NCI-H2227 (cell line): Measurements from ENCODE around the gene RIMS4.
A peak's percentile ranks its signal among the peaks of the same experiment; 100 is the strongest.

Experiments
- DNase-seq: peaks from one replicate; lab custom pipeline; 2025; ENCODE audit not compliant: unreplicated experiment; lab: John Stamatoyannopoulos, UW

RIMS4 gene

DNA sequence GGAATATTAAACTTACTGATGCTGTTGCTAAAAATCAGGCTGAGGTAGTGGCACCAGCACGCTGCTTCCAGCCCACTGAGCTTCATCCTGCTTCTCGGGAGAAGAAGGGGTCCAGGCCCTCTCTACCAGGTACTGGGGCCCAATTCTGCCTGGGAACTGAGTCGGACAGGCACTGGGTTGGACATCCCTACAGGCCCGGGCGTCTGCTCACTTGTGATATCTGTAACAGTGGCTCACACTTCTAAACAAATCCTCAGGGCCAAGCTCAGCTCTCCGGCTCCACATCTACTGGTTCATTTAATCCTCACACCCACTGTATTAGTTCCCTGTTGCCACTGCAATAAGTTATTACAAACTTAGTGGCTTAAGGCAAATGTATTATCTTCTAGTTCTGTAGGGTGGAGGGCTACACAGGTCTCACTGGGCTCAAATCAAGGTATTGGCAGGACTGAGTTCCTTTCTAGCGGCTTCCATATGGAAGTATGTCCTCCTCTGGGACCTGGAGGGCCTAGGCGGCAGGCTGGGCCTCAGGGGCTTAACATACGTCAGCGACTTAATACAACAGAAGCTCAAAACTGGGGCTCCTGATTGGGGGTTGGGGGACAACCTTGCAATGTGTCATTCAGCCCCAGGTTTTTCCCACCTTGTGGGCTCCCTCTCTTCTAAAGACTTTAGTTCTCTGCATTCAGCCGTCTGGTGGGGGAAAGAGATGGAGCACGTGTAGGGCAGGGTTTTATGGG, 66.3 kb downstream of the RIMS4 start:
- DNase-seq, result no peak

DNA sequence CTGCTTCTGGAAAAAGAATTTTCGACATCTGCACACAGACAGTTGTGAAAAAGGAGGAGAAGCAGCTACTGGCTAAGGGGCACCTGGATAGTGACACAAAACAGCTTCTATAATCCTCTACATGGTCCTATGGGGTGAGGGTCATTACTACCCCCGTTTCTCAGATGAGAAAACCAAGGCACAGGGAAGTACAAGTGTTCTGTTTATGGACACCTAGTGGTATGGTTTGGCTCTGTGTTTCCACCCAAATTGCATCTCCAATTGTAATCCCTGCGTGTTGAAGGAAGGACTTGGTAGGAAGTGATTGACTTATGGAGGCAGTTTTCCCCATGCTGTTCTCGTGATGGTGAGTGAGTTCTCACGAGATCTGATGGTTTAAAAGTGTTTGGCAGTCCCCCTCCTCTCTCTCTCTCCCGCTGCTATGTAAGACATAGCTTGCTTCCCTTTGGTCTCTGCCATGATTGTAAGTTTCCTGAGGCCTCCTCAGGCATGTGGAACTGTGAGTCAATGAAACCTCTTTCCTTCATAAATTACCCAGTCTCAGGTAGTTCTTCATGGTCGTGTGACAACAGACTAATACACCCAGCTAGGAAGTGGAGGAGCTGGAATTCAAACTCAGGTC, 67.2 kb downstream of the RIMS4 start:
- DNase-seq, result no peak

DNA sequence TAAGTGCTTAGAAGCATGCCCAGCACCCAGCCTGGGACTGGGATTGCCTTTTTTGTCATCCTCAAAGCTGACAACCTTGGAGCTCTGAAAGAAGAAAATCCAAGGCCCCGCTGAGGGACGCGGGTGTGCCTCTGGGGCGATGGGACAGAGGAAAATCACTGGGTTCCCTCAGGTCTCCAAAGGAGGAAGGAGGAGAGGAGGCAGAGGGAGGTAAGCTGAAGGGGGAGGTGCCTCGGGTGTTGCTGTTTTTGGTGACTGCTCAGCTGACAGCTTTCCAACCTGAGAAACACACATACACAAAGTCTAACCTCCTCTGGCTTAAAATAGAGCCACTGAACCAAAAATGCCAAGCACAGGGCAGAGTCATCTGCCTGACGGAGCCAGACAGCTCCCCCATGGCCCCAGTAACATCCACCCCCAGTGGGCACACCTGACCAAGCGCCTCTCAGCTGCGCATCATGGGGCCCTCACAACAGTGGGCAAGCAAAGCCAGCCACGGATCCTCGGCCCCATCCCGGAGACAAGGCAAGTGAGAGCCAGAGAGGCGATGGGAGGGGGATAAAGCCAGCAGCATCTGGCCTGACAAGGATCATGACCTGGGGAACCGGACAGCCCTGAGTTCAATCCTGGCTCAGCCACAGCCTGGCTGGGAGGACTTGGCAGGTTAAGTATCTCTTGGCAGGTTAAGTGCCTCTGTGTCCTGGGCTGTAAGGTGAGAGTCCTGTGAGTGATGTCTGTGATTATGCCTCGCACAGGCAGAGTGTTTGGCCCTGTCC, 67.9 kb downstream of the RIMS4 start:
- no peak for DNase-seq

DNA sequence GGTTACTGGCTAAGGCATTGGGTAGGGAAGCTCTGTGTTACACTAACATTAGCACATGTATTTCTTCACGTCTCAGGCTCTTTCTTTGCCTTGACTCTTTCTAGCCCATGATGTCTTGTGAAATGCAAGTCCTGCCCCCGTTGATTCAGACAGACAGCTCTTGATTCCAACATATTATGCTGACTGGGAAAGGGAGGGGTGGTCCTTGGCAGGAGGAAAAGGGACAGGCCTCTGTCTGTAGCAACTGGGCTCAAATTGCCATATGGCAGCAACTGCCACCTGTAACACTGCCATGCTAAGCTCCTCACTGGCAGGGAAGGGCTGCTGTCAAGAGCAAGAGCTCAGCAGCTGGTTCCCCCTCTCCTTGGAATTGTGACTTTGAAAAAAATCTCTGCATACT, 70.4 kb downstream of the RIMS4 start:
- DNase-seq, result no peak

DNA sequence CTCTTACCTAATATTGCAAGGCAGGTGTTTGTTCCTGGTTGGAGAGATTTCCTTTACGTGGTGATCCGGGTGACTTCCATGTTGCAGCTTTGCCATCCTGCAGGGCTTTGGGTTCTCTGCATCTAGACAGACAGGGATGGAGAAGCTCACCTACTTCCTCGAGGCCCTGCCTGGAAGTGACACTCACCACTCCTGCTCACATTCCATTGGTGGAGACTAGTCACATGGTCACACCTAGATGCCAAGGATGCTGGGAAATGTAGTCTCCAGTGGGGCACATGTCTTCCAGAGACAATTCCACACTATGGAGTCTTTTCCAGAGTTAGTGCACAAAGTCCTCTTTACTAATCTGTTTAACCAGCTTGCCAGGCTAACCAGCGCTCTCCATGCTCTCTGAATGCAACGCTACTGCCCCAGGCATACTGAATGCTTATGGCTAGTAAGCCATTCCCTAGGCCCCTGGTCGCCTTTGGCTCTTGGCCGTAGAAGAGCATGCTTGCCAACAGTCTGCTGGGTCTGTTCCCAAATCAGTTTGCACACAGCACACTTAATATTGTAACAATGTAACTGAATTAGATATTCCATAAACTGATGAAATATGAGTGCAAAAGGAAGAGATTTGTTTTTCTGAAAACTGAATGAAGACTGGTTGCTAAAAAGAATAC, 71.4 kb downstream of the RIMS4 start:
- DNase-seq, result peak; percentile 95

DNA sequence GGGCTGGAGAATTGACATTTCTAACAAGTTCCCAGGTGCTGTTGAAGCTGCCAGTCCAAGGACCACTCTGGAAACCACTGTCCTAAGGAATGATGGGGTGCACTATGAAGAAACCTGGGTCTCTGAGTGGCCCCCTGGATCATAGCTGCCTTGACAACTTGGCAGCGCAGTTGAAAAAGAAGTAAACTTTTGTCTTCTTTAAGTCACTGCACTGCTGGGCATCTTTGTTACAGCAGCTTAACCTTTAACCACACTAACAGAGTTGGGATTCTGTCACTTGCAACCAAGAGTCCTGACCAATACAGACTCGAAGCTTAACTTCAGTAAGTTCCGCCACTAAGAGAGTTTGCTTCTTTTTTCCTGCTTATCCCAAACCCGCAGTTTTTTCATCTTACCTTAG, 73.2 kb downstream of the RIMS4 start:
- no peak for DNase-seq

DNA sequence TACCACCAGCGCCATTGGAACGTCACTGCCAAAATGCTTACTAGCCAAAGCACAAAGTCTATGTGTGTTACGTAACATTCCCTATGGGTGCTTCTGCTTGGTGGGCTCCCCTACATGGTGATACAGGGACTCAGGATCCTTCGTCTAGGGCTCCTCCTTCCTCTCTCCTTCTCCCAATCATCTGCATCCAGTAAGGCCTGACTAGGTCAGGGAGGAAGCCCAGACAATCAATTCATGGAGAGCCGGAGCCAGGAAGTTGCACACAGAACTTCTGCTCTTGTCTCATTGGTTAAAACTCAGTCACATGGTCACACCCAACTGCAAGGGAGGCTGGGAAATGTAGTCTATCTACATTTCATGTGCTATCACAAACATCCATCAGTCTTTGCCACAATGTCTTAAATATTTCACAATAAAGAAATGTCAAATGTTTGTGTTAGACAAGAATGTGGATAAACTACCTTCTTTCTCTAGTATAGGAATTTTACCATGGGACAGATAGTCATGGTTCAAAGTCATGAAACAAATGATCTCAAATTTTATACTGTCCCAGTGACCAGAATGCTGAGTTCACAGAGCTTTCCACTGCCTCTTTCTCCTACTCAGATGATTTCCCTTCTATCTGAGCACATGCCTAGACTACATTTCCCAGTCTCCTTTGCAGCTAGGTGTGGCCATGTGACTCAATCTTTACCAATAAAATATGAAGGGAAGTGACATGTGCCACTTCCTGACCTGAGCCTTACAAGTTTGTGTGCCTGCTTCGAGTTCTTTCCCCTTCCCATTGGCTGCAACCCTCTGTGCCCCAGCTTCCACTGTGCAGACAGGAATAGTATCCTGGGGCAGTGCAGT, 74.0 kb downstream of the RIMS4 start:
- DNase-seq, result peak; percentile 88

DNA sequence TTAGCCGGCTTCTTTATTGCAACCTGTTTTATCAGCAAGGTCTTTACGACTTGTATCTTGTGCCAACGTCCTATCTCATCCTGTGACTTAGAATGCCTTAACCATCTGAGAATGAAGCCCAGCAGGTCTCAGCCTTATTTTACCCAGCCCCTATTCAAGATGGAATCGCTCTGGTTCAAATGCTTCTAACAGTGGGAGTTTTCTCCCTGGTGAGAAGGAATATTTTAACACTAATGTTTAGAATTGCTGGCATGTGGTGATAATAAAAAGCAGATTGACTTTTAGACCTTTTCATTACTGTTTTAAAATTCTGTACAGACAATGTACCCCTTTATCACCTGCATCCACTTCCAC, 74.6 kb downstream of the RIMS4 start:
- DNase-seq, result no peak

DNA sequence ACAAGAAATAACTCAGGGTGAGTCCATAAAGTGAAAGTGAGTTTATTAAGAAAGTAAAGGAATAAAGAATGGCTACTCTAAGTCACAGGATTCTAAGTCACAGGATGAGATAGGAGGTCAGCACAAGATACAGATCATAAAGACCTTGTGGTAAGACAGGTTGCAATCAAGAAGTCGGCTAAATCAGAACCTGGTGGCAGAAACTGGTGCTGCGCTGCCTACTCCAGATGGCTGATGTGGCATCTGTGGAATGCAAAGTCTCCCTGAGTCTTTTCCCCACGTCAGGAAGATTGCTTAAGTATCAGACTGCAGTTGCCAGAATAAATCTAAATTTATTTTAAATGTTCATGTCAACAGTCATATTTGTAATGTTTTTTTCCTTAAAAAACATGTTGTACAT, 75.4 kb downstream of the RIMS4 start:
- peak; percentile 17 for DNase-seq

DNA sequence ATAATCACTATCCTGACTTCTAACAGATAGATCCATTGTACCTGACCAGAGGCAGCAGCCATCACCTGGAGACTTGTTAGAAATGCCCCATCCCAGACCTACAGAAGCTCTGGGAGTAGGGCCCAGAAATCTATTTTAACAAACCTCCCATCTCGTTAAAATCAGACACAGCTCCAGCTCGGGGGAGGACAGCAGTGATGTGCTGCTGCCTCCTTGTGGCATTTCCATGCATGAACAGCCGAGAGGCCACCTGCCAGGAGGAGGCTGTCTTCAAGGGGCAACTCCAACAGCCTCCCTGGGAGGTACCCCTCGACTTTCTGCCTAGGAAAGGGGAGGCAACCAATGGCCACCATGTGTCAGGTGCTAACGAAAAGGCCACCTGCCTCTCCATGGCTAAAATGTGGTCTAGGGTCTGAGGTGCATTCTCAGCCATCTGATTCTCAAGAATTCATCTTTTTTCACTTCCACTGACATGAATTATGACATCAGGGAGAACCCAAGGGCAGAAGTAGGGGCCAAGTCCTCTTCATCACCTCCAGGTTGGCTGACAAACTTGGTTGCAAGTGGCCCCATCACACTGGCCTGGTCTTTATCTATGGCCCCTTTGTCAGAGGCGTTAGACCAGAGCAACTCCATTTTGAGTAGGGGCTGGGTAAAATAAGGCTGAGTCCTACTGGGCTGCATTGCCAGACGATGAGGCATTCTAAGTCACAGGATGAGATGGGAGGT, 76.8 kb downstream of the RIMS4 start:
- DNase-seq, result peak; percentile 78

DNA sequence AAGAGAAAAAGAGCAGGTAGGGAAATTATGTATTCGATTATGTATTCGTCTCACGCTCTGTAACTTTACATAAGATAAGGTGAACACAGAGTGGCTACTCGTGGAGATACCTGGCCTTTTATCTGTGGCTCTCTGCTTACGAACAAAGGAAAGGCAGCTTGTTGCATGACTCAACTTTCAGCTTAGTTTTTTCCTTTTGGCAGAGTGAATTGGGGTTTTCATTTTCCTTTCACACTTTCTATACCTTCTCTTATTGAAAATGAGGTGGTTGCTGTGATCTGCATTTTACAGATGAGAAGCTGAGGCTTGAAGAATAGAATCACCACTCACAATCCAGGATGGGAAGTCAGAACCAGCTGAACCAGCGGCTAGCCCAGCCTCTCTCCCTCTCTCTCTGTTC, 78.0 kb downstream of the RIMS4 start:
- no peak for DNase-seq

DNA sequence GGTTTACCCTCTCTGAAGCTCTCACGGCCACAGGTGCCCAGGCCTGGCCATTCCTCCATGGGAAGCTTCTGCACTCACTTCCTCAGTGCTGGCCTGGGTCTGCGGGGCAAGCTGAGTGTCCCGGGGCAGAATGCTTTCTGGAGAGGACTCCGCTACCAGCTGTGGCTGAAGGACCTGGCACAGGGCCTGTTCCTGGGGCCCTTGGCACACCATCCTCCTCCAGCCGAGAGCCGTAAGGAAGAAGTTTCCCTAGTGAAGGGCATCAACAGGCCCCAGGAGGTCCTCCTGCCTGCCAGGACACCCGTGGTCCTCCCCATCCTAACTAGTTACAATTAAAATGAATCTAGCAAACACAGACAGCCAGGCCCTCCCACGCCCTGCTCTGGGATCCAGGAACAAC, 78.7 kb downstream of the RIMS4 start:
- DNase-seq, result no peak

DNA sequence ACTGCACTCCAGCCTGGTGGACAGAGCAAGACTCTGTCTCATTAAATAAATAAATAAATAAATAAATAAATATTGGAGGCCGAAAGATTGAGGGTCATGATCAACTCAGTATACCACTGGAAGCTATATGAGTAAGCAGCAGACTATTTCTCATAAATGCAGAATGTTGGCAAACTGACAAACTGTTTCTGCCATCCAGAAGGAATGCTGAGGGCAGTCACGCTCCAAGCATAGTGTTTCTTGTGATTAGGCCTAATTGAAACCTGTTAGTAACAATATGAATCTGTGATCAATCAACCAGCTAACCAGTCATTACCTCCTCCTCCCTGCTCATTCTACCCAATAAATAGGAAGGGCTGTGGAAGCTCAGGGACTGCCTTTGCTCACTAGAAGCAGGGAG, 79.9 kb downstream of the RIMS4 start:
- DNase-seq, result no peak

DNA sequence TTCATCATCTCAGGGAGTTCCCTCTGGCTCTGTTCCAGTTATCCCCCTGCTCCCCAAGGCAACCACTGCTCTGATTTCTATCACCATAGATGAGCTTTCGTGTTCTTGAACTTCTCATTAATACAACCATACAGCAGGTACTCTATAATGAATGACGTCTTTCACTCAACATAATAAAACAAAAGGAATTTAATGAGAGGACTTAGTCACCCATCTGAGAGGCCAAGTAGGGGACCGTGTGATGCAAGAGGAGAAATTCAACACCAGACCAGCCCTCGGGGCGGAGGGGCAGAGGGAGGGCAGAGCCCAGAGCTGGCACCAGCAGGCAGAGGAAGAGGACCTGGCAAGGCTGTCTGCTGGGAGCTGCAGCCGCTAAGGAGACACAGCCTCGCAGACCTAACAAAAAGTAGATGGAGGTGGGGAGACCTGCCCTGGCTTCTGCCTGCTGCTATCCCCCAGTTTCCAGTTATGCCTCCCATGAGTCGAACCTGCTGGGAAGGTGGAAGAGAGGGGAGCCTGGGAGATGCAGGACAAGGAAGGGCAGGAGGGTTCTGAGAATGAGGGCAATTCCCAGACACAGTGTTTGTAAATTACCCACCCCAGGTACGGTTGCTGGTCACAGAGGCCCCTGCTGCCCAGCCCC, 81.4 kb downstream of the RIMS4 start:
- no peak for DNase-seq

DNA sequence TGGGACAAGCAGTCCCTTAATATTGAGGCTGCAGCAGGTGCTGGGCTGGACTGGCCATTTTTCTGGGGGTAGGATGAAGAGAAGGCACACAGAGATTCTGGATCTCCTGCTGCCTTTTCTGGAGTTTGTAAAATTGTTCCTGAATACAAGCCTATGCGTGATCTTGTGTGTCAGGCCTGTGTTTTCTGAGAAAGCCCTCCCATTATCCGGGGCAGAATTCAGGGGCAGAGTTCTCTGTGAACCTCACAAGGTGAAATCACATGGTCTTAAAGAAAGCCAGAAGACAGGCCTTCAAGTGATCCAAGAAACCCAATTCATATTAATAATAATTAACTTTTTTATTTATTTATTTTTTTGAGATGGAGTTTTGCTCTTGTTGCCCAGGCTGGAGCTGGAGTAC, 82.7 kb downstream of the RIMS4 start:
- DNase-seq, result no peak

DNA sequence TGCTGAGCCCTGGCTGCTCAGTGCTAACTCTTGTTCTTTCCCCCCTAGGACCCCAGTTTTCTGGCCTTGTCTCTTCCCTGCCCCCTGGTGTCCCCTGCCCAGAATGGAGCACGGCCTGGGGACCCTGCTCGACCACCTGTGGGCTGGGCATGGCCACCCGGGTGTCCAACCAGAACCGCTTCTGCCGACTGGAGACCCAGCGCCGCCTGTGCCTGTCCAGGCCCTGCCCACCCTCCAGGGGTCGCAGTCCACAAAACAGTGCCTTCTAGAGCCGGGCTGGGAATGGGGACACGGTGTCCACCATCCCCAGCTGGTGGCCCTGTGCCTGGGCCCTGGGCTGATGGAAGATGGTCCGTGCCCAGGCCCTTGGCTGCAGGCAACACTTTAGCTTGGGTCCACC, 83.3 kb downstream of the RIMS4 start:
- DNase-seq, result no peak

DNA sequence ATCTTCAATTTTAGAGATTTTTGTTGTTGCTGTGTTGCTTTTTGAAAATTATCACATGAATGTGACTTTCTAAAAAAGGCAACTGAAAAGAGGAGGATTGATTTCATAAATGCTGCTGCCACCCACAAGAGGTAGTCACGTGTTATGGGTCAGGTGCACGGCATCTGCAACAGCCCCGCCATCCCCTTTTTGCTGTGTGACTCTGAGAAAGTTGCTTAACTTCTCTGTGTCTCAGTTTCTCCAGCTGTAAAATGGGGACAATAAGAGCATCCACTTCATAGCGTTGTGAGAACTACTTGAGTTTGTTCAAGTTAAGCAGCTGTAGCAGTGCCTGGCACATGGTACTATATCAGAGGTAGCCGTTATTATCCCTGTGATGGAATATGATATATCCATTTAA, 84.5 kb downstream of the RIMS4 start:
- DNase-seq, result no peak

DNA sequence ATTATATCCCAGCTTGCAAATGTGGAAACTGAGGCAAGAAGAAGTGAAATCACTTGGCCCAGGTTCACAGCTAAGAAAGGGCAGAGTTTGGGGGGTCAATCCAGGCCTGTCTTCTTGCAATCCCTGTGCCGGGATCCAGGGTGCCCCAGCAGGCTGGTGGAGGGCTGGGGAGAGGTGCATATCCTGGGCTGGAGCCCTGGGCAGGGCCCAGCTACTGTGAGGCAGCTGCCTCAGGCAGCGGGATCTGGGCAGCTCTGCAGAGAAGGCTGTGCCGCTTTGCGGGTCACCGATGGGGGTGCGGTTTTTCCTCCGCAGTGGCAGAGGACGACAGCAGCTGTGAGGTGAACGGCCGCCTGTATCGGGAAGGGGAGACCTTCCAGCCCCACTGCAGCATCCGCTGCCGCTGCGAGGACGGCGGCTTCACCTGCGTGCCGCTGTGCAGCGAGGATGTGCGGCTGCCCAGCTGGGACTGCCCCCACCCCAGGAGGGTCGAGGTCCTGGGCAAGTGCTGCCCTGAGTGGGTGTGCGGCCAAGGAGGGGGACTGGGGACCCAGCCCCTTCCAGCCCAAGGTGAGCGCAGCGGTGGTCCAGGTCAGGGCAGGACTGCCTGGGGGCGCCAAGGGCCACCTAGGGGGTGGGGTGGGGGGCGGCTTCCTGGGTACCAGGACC, 85.8 kb downstream of the RIMS4 start:
- no peak for DNase-seq

DNA sequence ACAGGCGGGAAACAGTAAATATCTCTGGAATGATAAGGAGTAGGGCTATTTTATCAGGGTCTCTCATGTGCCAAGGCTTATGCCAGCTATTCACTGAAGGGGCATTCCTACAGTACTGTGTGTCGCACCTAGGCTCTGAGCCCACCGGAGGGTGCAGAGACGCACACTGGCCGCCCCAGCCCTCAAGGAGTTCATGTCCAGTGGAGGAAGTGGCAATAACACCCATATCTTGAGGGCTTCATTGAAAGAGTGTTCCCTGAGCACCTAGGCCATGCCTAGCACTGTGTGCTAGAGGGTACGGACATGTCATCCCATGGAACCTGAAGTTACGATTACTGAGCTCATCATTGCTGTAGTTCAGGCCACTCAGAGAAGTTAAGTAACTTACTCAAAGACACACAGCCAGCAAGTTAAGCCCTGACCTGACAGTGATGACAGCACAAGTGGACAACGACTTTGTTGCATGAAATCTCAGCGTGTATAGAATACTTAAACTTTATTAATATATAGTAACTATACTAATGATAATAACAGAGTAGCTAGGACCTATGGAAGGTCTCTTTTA, 86.5 kb downstream of the RIMS4 start:
- DNase-seq, result no peak
